ENCODE data around the gene AAGAB.
"Not testable (repeated sequence)": the region's sequence is repeated elsewhere in the genome, so short reads cannot be mapped to it uniquely, and the experiment has no call there.

The AAGAB gene

DNA sequence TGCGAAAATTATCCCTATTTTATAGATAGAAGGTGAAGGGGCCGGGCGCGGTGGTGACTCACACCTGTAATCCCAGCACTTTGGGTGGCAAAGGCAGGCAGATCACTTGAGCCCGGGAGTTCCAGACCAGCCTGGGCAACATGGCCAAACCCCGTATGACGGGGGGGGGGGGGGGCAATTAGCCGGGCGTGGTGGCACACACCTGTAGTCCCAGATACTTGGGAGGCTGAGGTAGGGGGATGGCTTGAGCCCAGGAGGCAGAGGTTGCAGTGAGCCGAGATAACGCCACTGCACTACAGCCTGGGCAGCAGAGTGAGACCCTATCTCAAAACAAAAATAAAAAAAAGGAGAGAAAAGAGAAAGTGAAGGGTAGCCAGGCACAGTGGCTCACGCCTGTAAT, 1.4 kb downstream of the AAGAB start:
- DNase-seq = no peak

DNA sequence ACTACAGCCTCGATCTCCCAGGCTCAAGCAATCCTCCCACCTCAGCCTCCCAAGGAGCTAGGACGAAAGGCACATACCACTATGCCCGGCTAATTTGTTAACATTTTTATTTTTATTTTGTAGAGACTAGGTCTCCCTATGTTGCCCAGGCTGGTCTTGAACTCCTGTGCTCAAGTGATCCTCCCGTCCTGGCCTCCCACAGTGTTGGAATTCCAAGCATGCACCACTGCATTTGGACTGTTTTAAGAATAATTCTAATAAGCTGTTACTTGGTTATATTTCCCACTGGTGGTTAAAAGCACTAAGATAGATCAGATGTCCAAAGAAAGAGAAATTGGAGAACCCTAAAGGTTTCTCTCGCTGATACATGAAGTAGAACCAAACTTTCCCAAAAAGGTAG, 3.1 kb downstream of the AAGAB start:
- no peak for DNase-seq

DNA sequence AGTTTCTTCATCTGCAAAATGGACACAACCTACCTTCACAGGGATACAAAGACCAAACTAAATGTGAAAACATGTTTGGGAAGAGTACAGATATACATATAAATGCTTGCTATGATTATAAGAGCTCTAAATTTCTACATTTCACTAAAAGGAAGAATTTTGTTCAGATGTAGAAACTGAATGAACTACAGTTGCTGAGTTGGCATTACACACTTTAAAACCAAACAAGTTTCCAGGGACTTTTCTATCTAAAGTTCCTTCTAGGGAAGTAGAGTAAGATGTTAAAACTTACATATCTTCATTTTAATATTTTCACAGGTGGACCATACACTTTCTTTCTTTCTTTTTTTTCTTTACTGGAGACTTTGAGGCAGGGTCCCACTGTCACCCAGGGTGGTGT, 4.6 kb downstream of the AAGAB start:
- no peak for DNase-seq

DNA sequence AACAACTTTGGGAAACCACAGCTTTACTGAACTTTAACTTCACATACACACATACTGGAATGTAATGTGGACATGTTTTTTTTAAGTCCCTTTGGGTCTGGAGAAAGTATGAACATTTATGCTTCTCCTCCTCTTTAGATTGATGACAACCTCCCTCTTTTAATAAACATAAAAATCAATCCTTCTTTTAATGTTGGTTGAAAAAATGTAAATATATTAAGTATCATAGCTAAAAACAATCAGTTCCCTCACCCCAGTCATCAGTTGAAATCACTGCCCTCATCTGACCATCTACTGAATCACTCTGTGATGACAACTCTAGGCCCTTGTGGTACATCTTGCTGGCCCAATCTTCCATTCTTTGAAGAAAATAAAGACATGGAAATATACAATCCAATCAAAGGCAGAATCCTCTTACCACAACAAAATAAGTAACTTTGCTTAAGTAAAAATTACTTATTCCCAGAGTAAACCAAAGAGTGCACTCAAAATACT, 6.4 kb downstream of the AAGAB start:
- DNase-seq = no peak

DNA sequence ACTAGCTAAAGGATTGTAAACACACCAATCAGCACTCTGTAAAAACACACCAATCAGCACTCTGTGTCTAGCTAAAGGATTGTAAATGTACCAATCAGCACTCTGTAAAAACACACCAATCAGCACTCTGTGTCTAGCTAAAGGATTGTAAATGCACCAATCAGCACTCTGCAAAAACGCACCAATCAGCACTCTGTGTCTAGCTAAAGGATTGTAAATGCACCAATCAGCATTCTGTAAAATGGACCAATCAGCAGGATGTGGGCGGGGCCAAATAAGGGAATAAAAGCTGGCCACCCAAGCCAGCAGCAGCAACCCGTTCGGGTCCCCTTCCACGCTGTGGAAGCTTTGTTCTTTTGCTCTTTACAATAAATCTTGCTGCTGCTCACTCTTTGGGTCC, 7.9 kb downstream of the AAGAB start:
- DNase-seq = not testable (repeated sequence)

DNA sequence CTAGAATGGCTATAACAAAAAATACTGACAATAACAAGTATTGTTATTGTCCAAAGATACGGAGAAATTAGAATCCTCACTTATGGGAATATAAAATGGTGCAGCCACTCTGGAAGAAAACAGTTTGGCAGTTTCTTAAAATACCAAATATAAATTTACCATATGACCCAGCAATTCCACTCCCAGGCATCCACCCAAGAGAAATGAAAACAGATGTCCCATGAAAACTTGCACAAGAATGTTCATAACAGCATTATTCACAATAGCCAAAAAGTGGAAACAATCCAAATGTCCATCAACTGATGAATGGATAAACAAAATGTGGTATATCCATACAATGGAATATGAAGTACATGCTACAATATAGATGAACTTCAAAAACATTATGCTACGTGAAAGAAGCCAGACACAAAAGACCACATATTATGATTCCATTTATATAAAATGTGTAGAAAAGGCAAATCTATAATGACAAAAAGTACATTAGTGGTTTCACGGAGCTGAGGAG, 9.4 kb downstream of the AAGAB start:
- DNase-seq = no peak

DNA sequence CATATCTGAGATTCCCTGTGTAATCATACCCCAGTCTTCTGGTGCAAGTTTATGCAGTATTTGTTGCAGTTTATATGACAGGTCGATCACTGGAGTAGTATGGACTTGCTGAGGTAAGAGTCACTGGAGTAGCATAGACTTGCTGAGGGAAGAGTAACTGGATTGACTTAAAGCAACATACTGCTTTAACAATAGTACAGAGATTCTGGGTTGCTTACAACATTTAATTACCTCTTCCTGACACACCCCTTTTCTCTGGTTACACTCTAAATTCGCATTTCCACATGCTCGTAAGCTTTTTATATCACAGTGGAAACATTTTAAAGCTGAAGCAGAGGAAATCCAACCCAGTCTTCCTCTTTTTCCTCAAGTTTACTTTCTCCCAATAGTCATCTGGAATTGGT, 11.8 kb downstream of the AAGAB start:
- DNase-seq = no peak

DNA sequence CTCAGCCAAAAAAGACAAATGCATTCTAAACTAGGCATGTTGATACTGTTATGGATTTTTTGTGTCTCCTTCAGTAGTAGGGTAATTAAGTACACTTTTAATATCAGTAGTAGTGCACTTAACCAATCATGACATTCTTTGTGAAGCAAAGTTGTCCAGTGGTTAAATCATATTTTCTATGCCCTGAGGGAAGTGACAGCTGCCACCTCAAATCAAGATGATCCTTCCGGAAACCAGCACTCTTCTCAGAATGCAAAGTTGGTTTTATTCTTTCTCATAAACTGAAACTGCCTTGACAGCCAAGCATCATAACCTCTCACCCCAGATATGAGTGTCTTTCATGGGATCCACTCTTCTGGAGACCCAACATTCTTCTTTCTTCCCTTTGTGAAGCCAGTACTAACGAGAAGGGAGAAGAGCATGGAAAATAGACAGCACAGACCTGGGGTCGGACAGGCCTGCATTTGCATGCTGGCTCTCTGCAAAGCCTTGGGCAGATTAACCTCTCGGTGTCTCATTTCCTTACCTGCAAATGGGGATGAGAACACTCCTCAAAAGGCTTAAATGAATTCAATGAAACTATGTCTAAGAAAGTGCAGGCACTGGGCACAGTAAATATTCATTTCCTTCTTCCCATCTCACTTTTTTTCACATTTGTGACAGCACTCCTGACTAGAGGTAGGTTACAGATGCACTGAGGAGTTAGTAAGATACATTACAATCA, 13.2 kb downstream of the AAGAB start:
- no peak for DNase-seq

DNA sequence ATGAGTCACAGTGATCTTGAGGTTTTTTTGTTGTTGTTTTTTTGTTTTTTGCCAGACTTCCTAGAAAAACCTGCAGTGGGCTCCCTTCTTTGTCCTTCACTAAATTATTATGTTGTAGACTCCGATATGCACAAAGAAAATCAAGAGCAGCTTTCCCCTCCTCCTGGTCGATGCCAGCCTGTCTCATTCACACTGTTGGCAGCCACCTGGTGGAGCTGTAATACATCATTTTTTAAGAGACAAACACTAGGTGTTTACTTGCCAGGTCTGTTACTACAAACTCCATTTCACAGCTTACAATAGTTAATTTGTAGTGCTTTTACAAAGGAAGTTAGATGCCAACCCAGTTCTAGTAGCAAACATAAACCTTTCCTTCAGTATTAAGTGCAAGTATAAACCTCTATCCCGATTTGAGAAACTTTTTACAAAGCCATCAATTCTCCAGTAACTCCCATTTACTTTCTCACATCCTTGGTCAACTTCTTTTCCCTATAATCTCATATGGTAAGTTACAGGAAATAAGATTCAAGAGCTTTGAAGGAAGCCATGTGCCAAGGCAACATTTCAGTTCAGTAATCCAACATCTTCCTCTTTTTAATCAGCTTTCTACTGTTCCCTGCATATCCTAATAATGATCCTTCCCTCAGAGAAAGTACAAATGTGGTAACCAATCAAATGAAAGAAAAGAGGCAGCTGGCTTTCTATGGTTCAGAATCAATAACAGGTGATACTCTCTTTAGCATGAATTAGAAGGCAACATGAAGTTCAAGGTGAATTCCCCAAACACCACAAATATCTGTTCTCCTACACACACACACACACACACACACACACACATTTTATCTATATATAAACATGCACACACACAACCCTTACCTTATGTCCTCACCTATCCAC, 14.0 kb downstream of the AAGAB start:
- DNase-seq = peak; percentile 23

DNA sequence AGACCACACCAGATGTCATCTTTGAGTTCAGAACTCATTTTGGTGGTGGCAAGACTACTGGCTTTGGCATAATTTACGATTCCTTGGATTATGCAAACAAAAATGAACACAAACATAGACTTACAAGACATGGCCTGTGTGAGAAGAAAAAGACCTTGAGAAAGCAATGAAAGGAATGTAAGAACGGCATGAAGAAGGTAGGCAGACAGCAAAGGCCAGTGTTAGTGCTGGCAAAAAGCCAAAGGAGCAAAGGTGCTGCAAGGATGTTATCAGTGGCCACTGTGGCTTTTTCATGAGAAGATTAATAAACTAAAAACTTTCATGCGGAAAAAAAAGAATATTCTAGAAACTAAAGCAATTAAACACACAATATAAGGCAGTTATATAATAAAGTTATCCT, 21.9 kb downstream of the AAGAB start:
- DNase-seq = no peak

DNA sequence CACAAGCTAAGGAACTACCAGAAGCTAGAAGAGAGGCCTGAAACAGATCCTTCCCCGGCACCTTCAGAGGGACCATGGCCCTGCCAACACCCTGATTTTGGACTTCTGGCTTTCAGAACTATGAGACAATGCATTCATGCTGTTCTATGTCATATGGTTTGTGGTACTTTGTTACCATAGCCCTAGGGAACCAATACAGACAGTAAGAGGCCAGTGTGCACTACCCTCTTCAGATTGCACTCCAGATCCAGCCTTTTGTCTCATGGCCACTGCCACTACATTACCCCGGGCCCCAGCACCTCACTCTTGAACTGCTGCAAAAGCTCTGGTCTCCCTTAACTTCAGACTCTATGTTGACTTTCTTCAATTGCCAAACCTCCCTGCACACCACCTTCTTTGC, 24.0 kb downstream of the AAGAB start:
- no peak for DNase-seq

DNA sequence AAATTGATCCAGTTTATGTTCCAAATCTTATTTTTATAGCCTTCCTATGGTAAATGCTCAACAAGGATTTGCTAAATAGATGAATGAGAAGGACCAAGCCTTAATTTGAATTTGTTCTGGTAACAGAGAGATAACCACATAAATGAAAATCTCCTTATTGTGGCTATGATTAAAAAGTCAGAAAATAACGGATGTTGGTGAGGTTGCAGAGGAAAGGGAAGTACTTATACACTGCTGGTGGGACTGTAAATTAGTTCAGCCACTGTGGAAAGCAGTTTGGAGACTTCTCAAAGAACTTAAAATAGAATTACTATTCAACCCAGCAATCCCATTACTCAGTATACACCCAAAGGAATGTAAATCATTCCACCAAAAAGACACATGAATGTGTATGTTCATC, 26.2 kb downstream of the AAGAB start:
- no peak for DNase-seq

DNA sequence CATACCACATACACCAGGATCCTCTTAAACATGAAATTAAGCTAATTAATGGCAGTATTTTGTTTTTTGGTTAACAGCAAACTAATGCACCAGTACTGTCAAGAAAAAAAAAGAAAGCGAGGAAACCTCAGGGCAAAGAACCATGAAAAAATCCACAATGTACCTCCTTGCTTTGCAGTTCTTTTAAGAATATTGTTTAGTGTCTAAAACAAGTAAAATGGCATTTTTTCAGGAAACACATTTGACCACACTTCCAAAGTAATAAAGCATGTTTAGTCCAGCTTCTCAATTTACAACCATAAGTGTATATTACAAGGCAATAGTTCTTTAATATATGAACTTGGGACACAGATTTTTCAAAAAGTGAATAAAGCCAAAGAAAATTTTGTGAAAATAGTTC, 26.6 kb downstream of the AAGAB start:
- DNase-seq = no peak

DNA sequence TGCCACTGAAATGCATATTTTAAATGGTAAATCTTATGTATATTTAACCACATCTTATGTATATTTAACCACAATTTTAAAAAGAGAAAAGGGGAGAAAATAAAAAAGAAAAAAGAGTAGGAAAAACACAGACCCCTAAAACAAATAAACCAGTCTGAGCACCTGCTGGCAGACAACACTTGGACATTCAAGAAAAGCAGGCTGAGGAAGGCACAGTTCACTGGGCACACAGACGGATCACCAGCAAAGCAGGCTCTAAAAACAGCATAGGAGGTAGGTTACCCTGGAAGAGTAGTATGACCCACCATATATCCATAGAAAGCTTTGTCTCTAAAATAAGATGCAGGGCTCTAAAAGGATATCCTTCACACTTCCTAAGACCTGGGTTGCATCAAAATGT, 27.0 kb downstream of the AAGAB start:
- DNase-seq = no peak

DNA sequence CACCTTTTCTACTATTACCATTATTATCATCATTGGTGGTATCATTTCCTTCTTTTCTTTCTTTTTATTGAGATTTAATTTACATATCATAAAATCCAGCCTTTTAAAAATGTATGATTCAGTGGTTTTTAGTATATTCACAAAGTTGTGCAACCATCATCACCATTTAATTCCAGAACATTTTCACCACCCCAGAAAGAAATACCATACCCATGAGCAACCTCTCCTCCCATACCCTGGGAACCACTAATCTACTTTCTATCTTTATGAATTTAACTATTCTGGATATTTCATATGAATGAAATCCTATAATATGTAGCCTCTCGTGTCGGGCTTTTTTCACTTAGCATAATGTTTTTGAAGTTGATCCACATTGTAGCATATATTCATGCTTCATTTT, 29.1 kb downstream of the AAGAB start:
- DNase-seq = no peak

DNA sequence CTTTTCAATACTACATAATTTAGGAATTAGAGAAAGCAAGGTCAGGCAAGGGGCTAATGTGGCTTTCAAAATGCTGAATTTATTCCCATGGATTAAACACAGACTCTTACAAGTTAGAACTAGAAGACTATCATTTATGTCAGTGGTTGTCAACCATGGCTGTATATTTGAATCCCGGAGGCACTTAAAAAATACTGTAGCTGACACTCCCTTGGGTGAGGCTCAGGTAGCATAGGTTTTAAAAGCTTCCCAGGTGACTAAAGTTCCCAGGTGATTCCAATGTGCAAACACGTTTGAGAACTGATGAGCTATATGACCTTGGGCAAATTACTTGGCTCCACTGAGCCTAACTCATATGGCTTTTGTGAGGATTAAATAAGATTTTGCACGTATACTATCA, 29.6 kb downstream of the AAGAB start:
- no peak for DNase-seq

DNA sequence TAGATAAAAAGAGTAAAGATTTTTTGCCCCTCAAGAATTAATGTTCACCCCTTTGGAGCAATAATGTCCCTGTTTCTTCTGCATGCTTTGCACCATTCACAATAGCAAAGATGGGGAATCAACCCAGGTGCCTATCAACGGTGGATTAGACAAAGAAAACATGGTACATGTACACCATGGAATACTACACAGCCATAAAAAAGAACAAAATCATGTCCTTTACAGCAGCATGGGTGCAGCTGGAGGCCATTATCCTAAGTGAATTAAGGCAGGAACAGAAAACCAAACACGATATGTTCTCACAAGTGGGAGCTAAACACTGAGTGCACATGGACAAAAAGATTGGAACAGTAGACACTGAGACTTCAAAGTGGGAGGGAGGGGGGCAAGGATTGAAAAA, 35.2 kb downstream of the AAGAB start:
- DNase-seq = no peak

DNA sequence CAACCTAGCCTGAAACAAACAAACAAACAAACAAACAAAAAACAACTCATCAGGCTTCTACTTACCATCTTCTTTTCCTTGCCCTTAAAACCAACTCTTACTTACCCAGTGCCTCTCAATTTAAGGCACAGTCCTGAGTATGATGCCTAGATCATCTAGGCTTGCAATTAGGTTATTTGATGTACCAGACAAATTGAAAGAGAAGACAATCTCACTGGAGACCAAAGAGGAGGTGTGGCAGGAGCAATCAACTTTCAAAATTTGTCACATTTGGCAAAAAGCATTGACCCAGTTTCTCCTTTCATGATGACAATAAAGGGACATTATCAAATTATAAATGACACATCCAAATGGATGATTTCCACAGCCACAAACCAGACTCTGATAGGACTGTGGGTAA, 36.0 kb downstream of the AAGAB start:
- DNase-seq = no peak

DNA sequence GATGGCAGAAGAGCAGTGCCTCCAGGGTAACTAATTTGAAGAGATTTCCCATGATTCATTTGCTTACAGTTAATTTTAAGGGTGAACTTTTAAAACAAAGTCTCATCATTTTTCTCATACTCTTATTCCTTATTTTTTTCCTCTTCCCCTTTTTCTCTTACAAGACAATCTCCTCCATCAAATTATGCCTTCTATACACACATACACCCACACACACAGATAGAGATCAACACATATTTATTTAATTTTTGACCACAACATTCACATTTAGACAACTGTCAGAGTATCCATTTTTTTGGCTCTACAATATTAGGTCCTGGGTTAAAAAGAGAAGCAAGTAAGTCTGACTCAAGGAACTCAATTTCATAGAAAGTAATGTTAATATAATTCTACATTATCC, 37.6 kb downstream of the AAGAB start:
- no peak for DNase-seq

DNA sequence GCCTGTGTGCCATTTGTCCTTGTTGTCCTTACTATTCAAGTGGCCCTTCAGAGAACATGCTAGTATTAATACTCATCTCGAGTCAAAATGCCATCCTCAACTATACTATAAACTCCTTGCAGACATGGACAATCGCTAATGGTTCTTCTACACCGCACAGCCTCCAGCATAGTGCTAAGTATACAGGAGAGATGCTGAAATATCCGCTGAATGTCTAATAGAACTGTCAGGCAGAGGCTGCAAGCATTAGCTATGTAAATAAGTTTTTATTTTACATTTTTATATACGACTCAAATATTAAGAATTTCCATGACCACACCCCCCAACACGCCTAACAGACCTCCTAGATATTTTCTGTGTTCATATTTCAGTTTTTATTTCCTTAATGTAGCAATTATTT, 39.4 kb downstream of the AAGAB start:
- DNase-seq = no peak

DNA sequence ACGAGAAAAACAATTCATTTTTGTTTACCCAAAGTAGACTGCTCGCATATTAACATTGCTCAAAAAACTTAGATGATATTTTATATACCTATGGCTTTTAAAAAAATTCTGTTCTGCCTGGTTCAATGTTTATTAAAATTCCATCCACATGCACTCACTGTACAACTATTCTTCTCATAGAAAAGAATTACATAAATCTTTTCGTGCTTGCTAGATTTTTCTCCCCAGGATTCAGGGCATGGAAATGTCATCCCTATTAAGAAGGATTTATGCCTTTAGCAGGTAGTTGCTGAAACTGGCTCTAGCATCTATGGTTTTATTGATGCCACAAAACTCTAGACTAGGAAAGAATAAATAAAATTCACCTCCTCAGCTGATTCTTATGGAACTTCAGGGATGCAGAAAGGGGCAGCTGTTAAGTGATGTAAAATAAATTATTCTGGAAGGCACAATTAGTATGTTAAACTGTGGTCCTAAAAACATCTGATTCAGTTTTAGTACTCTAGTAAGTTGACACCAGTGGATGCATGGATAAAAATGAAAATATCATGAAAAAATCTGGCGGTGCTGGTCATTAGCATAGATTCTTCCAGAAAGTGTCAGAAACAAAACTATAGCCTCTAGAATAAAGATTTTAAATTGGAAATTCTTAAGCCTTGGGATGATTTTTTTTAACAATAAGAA, 41.6 kb downstream of the AAGAB start:
- no peak for DNase-seq

DNA sequence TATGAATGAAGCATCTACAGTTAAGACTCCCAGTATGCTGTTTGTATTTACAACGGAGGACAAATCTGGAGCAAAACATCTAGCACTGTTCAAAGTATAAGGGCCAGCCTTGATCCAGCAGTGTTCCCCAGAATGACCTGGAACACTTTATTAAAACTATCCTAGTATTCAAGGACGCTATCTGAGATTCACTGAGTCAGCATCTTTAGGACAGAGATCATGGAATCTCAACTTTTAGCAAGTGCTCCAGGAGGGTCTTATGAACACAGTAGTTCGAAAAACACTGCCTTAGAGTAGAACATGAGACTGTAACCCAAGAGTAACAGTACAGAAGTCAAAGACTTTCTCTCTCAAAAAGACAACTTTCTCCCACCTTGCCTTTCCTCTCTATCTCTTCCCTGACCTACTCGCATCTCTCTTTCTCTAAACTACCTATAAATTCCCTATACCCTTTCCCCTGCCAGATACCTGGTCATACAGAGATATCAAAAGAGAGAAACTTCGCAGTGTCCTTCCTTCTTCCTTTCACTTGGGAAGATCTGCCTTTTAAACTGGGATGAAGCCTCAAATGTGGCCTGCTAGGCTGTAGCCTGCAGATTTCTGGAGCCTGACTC, 43.8 kb downstream of the AAGAB start:
- DNase-seq = no peak

DNA sequence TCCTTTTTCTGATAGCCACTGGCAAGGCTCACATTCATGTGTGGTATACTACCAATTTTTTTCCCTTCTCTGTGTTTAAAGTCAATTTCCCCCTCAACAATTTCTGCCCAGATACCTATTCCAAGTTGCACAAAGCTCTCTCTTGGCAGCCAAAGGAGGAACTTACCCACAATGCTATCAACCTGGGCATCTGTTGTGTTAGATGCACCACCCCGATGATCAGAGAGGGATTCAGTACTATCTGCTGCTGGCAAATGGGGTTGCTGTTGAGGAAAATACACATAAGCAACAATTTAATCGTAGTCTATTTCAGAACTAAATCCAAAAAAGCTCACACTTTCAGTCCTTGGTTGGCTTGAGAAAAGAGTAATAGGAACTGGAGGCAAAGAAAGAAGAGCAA, 46.1 kb downstream of the AAGAB start:
- no peak for DNase-seq

All from activated gamma-delta T cell treated with Interleukin-2 at 50 U/mL for 16 hours (primary cell).